Nephron progenitor cell (in vitro differentiated cells): ENCODE data around the gene C17orf107.
A peak's percentile ranks its signal among the peaks of the same experiment; 100 is the strongest.

Source experiments
- DNase-seq: peaks from one replicate; pipeline ENCODE4 v3.0.0; 2021
- H3K27ac Mint-ChIP-seq: 2 replicates; pipeline ENCODE4 v1.8.0; 2021; ENCODE audit warnings: mild to moderate bottlenecking, moderate library complexity, mixed read lengths
- H3K27me3 Mint-ChIP-seq: 2 replicates; pipeline ENCODE4 v1.8.0; 2021; ENCODE audit warnings: mild to moderate bottlenecking, low read depth, mixed read lengths; ENCODE audit not compliant: poor library complexity
- H3K36me3 Mint-ChIP-seq: 2 replicates; pipeline ENCODE4 v1.8.0; 2021; ENCODE audit warnings: low read depth, mixed read lengths
- H3K4me1 Mint-ChIP-seq: 2 replicates; pipeline ENCODE4 v1.8.0; 2021; ENCODE audit warnings: mixed read lengths
- H3K4me3 Mint-ChIP-seq: 2 replicates; pipeline ENCODE4 v1.8.0; 2021; ENCODE audit warnings: mild to moderate bottlenecking, moderate library complexity, mixed read lengths
- H3K9me3 Mint-ChIP-seq: 2 replicates; pipeline ENCODE4 v1.8.0; 2021; ENCODE audit warnings: mild to moderate bottlenecking, moderate library complexity, mixed read lengths
- CTCF ChIP-seq: fragments of 200-600 bp; sonication (generic); IDR thresholded peaks from 2 replicates; pipeline ENCODE4 v1.5.0; 2021; ENCODE audit warnings: antibody characterized with exemption

C17orf107 gene

GRCh38 chr17:4947411-4948165, 48.3 kb downstream of the C17orf107 start:
- H3K4me1 Mint-ChIP-seq, result peaks cover 45% of the 10 kb centered on the region

GRCh38 chr17:4948166-4948930, 49.0 kb downstream of the C17orf107 start, which contains the start of gene PFN1:
Gene PFN1 (minus strand): TSS chr17:4948530. CDS start chr17:4948394, 136 bp downstream.
- Mint-ChIP-seq H3K4me3 (peak within 1 kb of the TSS; percentile 99), H3K27me3 (peaks cover 3% of the 10 kb centered on the region), H3K36me3 (peaks cover 15% of the 10 kb centered on the region), H3K9me3 (no peaks in the 10 kb centered on the region), H3K27ac (peak within 1 kb of the TSS; percentile 99), H3K4me1 (peaks cover 53% of the 10 kb centered on the region)
- peak; percentile 82 for DNase-seq
- no peak for TF ChIP-seq CTCF

More at GRCh38 chr17:4947411-4948165, 48.3 kb downstream of the C17orf107 start:
- no peak for TF ChIP-seq CTCF
- peak; percentile 58 for DNase-seq
- no peaks in the 10 kb centered on the region for H3K9me3 Mint-ChIP-seq
- peaks cover 22% of the 10 kb centered on the region for H3K36me3 Mint-ChIP-seq
- peaks cover 3% of the 10 kb centered on the region for H3K27me3 Mint-ChIP-seq
- H3K4me3 Mint-ChIP-seq, result peak overlapping the region; percentile 99
- peak overlapping the region; percentile 95 for H3K27ac Mint-ChIP-seq

GRCh38 chr17:4948931-4949320, 49.6 kb downstream of the C17orf107 start:
- Mint-ChIP-seq H3K27ac (peak overlapping the region; percentile 99), H3K27me3 (peaks cover 3% of the 10 kb centered on the region), H3K9me3 (no peaks in the 10 kb centered on the region), H3K36me3 (peaks cover 18% of the 10 kb centered on the region), H3K4me1 (peaks cover 59% of the 10 kb centered on the region), H3K4me3 (peak overlapping the region; percentile 99)
- TF ChIP-seq CTCF, result no peak
- DNase-seq, result peak; percentile 81

GRCh38 chr17:4949321-4950074, 50.2 kb downstream of the C17orf107 start:
- DNase-seq, result peak; percentile 75
- Mint-ChIP-seq H3K27me3 (peaks cover 4% of the 10 kb centered on the region), H3K9me3 (no peaks in the 10 kb centered on the region), H3K4me1 (peaks cover 62% of the 10 kb centered on the region), H3K36me3 (peaks cover 24% of the 10 kb centered on the region), H3K4me3 (peak overlapping the region; percentile 74), H3K27ac (peak overlapping the region; percentile 79)
- no peak for TF ChIP-seq CTCF

- no peaks in the 10 kb centered on the region for H3K9me3 Mint-ChIP-seq
- peaks cover 60% of the 10 kb centered on the region for H3K4me1 Mint-ChIP-seq
- H3K27me3 Mint-ChIP-seq, result peaks cover 5% of the 10 kb centered on the region
- no peak for TF ChIP-seq CTCF
- peak overlapping the region; percentile 85 for H3K4me3 Mint-ChIP-seq
- DNase-seq, result peak; percentile 65
- peaks cover 29% of the 10 kb centered on the region for H3K36me3 Mint-ChIP-seq
- H3K27ac Mint-ChIP-seq, result peak overlapping the region; percentile 94
Observed at GRCh38 chr17:4950075-4950745, 50.9 kb downstream of the C17orf107 start.
